Measurements from ENCODE around the gene WBP1.

- TF ChIP-seq CTCF (IDR thresholded peaks at IDR 0.05) (no peak), EZH2 (IDR thresholded peaks at IDR 0.05) (no peak)
These were observed 37.2 kb downstream of the WBP1 start for GRCh38 chr2:74495440-74495839.
